Fibroblast of villous mesenchyme (primary cell): ENCODE results near the gene EIF5AL1. TPM values are rescaled to one million over a fixed set of nuclear protein-coding genes. Genes with fewer than 3 reads are reported as not detected.
"Not testable (repeated sequence)": the region's sequence is repeated elsewhere in the genome, so short reads cannot be mapped to it uniquely, and the experiment has no call there.

Experiments used
- DNase-seq: peaks from one replicate; pipeline ENCODE4 v3.0.0-alpha.2; 2010; ENCODE audit warnings: low read depth
- H3K4me3 ChIP-seq: 2 replicates; pipeline ENCODE4 v1.5.1; 2011; ENCODE audit warnings: low read depth, mild to moderate bottlenecking, low read length
- total RNA-seq: library from RNA; depleted of rRNA; stranded (reverse); fragments of >200 nt; gene quantifications from 2 replicates; pipeline ENCODE4 v1.2.3, GENCODE V29; 2012
- TF ChIP-seq, protein P1 (sequence below): IDR thresholded peaks from 2 replicates; pipeline ENCODE4 v1.5.1; 2012; ENCODE audit warnings: low read depth, mild to moderate bottlenecking, low read length; ENCODE audit not compliant: insufficient read depth

EIF5AL1 gene
- total RNA-seq, 1 donor = 0.86 TPM

DNA sequence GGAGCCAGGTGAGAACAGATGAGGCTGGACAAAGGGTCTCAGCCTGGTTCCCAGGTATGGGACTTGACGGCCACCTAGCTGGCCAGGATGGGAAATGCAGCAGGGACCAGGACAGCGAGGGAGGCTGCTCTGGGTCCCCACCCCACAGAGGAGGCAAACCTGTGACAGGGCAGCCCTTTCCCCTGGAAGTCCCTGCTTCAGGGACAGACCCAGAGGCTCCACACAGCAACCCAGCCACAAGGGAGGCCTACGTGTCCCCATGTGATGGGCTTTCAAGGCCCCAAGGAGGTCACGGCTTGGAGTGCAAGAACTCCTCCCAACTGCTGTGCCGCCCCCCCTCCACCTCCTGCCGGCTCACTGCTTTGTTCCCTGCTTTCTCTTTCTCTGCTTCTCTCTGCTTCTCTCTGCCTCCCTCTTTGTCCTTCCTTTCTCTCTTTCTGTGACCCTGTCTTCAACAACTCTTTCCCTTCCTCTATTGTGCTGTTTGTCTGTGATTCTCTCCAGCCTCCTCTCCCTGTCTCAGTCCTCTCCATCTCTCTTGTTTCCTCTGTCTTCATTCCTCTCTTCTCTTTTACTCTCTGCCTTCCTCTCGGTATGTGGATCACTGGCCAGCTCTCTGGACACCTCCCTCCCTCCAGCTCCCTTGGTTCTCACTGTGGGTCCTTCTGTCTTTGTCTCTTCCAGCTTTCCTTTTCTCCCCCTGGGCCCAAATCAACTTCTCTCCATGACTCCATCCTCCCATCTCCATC lies 9.6 kb upstream of the EIF5AL1 start:
- H3K4me3 ChIP-seq = no peak overlapping the region
- DNase-seq = no peak
- TF ChIP-seq, protein P1, sequence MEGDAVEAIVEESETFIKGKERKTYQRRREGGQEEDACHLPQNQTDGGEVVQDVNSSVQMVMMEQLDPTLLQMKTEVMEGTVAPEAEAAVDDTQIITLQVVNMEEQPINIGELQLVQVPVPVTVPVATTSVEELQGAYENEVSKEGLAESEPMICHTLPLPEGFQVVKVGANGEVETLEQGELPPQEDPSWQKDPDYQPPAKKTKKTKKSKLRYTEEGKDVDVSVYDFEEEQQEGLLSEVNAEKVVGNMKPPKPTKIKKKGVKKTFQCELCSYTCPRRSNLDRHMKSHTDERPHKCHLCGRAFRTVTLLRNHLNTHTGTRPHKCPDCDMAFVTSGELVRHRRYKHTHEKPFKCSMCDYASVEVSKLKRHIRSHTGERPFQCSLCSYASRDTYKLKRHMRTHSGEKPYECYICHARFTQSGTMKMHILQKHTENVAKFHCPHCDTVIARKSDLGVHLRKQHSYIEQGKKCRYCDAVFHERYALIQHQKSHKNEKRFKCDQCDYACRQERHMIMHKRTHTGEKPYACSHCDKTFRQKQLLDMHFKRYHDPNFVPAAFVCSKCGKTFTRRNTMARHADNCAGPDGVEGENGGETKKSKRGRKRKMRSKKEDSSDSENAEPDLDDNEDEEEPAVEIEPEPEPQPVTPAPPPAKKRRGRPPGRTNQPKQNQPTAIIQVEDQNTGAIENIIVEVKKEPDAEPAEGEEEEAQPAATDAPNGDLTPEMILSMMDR = peak; percentile 47

DNA sequence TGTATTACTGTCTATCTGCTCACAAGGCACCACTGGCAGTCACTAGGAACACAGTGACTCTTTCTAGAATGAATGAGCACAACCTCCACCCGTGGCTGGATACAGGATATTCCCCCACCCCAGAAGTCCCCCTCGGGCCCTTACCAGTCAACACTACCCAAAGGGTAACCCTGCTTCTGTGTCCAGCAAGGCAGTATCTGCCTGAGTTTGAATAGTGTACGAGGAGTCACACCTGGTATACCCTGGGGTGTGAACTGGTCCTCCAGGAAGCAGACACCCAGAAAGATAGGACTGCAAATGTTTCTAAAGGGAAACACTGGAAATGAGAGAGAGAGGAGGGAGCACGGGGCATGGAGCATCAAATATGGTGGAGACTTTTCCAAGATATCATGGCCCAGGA lies 8.5 kb upstream of the EIF5AL1 start:
- not testable (repeated sequence) for DNase-seq

DNA sequence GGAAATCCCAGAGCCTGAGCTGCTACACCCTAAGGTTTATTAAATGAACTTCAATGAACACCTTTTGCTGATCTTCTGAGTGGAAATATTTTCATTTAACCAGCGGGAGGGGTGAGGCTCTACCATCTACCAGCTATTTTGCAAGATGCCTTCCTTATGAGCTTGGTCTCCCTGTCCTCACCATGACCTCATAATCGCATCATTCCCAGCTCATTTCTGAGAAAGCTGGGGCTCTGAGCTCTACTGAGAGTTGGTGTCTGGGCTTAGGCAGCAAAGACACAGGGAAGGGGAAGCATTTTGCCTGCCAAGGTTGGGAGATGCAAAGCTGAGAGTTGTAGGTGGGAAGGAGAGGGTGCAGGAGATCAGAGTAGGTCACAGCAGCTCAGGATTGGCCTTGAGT lies 7.8 kb upstream of the EIF5AL1 start:
- not testable (repeated sequence) for H3K4me3 ChIP-seq, DNase-seq

More for the DNA sequence above, 8.5 kb upstream of the EIF5AL1 start:
- not testable (repeated sequence) for H3K4me3 ChIP-seq

DNA sequence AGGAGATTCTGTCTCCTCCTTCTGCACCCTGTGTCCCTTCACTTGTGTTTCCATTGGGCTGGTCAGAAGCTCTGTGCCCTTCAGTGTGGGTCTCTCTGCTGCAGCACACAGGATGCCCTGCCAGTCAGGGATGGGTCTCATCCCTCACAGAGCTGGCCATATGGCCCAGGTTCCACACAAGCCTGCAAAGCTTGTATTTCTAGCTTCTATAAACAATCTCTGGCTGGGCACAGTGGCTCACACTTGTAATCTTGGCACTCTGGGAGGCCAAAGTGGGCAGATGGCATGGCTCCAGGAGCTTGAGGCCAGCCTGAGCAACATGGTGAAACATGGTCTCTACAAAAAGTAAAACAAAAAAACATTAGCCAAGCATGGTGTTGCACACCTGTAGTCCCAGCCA lies 7.0 kb upstream of the EIF5AL1 start:
- not testable (repeated sequence) for H3K4me3 ChIP-seq, DNase-seq

DNA sequence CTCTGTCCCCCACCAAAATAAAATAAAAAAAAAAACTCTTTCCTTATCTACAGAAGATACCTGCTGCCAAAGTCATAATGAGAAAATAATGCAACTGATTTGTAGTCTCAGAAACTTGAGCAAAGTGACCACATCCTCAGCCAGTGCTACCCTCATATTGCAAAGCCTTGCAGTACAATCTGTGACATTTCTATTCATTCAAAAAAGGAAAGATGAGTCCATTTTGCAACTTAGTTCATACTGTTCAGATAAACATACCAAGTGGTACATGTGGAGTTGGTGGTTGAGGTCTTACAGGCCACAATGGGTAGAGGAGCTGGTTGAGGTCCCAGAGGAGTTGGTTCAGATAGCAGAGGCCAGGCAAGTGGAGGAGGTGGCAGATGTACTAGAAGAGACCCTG lies 6.5 kb upstream of the EIF5AL1 start:
- TF ChIP-seq, protein P1 = no peak
- DNase-seq = no peak
- H3K4me3 ChIP-seq = no peak overlapping the region

DNA sequence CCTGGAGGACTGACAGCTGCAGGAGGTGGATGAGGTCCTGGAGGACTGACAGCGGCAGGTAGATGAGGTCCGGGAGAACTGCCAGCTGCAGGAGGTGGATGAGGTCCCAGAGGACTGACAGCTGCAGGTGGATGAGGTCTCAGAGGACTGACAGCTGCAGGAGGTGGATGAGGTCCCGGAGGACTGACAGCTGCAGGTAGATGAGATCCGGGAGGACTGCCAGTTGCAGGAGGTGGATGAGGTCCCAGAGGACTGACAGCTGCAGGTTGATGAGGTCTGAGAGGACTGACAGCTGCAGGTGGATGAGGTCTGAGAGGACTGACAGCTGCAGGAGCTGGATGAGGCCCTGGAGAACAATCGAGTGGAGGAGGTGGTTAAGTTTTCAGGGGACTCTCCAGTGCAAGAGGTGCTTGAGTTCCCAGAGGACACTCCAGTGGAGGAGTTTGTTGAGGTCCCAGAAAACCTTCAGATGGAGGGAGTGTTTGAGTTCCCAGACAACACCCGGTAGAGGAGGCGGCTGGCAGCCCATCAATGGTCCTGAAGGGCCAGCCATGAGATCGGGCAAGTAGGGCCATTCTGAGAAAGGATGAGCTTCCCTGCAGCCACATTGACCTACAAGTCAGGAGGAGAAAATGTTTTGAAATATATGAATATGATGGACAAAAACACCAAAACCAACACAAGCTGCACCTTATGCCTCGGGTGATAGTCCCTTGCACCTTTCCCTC lies 4.7 kb upstream of the EIF5AL1 start:
- DNase-seq = no peak
- no peak overlapping the region for H3K4me3 ChIP-seq
- TF ChIP-seq, protein P1 = no peak

DNA sequence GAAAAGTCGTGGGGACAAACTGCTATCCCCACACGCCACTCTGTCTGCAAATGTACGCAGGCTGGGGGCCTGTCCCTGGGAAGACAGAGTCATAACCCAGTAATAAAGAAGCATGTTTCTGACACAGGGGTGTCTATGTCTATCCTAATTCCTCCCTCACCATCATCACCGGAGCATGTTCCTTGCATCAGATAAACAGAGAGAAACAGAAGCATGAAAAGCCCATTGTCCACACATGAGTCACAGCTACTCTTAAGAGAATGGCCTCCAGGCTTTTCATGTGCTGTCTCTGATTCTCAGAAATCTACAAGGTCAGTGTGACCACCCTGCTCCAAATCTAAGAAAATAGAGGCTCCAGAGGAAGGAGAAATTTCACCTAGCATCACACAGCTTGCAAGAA lies 4.1 kb upstream of the EIF5AL1 start:
- H3K4me3 ChIP-seq, DNase-seq: not testable (repeated sequence)

DNA sequence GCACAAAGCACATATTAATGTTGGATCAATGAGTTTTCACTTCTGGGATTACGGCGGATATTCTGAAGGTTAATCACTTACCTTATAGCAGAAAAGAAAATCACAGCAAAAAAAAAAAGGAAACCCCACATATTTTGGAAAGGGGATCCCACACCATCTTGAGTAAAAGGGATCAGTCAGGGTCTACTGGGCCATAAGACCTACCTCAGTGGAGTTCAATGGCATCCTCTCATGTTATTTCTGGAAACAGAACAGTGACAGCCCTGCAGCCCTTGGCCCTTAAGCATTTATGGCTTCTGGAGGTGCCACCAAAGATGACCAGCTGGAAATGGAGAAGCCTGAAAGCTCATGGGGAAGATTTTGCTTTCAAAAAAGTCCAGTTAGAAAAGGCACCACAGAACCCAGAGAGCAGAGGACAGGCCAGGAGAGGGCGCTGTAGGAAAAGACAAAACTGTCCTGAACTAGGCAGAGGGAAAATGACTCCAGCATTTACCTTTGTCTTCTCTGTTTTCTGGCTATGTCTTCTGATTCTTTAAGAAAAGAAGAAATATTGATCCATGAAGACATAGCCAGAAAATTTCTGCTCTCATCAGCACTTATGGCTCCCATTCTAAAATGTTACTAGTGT lies 2.9 kb upstream of the EIF5AL1 start:
- DNase-seq = not testable (repeated sequence)

DNA sequence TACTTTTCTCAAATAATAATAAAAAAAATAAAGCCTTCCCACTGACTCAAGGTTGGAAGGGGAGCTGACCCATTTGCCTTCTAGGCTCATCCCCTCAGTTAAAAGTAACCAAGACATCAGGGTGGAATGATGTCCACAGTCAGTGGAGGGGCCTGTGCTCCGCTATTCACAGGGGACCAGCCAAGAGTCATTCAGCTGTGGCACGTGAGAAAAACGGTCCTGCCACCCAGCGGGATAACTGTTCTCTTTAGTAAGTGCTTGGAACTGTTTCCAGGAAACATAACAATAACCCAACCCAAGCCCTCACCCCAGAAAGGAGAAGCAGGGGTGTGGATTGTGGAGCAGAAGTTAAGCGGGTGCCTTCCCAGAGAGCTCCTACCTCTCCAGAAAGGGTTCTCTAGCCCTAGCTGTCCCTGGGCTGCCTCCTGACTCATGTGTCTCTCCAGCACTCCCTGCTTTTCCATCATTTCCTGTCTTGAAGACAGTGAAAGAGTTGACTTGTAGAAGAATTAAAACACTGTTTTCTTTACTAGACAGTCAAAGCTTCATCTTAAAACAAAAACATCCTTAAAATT lies 2.3 kb upstream of the EIF5AL1 start:
- not testable (repeated sequence) for DNase-seq, H3K4me3 ChIP-seq

More for the DNA sequence above, 2.9 kb upstream of the EIF5AL1 start:
- H3K4me3 ChIP-seq = not testable (repeated sequence)

DNA sequence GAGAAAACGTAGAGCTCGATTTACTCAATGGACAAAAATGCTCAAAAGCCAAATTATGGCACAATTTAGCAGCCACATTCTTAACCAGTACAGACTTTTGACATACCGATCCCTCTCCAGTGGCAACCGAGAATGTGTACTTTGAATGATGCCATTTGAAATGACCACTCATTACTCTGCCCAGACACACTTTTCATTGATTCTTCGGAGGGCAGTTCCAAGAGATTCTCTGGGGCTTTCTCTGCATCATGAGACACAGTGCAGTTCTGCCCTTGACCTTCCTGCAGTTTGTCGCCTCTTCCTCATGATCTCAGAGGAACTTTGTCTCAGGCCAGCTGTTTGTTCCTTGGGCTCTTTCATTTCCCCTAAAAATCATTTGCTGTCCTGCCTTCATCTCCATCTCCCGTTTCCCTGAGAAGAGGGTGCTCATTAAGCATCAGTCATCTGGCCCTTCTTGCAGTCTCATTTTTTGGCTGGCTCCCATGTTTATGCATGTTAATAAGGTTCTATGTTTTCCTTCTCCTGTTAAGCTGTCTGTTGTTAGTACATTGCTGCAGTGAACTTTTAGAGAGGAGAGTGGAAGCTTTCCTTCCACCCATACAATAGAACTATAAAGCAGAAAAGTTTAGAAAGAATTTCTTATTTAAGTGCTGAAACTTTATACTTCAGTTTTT lies 4.3 kb downstream of the EIF5AL1 start:
- not testable (repeated sequence) for H3K4me3 ChIP-seq
- DNase-seq = peak; percentile 26

DNA sequence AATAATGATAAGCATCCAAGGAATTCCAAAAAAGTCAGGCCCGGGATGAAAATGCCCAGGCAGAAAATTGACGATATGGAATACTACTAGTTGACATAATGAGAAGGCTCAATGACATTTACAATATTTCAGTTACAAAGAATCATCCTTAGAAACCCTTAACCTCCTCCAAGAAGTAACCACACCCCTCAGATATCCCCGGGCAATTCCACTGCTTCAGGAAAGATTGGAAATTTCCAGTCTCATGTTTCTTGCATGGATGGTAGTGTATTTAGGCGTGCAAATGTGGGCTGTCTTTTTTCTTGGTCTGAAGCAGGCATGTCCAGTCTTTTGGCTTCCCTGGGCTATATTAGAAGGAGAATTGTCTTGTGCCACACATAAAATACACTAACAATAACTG lies 5.2 kb downstream of the EIF5AL1 start:
- not testable (repeated sequence) for DNase-seq, H3K4me3 ChIP-seq

DNA sequence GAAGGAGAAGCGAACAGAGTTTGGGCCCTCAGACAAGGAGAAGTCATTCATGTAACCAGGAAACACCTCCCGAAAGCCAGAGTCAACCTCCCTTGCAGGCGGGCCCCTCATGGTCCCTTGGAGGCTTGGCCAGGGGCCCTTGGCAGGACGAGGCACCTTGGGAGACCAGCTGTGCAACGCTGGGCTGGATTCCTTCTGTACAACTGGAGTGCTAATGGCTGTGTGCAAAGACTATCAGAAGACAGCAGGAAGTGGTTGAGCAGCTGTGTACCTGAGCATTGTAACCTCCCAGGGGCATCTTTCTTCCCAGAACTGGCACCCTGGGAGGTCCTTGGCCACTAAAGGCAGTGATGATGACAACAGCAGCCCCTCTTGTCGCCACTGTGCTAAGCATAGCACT lies 9.4 kb downstream of the EIF5AL1 start:
- DNase-seq, H3K4me3 ChIP-seq: not testable (repeated sequence)

DNA sequence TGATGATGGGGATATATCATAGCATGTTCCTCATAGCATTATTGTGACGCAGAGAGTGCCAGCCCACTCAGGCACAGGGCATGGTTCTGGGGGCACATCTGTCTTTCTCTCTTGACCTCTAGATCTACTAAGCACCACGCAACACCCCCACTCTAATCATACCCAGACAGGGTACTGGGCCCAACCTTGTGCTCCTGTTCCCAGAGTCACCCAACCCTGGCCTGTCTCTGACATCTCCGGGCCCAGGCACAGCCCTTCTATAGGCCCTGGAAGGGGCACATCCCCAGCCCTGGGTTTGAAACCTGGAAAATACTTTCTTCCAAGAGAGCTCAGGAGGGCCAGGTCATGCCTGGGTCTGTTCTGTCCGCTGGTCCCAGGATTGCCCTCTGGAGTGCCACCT lies 10.1 kb downstream of the EIF5AL1 start:
- not testable (repeated sequence) for DNase-seq, H3K4me3 ChIP-seq

DNA sequence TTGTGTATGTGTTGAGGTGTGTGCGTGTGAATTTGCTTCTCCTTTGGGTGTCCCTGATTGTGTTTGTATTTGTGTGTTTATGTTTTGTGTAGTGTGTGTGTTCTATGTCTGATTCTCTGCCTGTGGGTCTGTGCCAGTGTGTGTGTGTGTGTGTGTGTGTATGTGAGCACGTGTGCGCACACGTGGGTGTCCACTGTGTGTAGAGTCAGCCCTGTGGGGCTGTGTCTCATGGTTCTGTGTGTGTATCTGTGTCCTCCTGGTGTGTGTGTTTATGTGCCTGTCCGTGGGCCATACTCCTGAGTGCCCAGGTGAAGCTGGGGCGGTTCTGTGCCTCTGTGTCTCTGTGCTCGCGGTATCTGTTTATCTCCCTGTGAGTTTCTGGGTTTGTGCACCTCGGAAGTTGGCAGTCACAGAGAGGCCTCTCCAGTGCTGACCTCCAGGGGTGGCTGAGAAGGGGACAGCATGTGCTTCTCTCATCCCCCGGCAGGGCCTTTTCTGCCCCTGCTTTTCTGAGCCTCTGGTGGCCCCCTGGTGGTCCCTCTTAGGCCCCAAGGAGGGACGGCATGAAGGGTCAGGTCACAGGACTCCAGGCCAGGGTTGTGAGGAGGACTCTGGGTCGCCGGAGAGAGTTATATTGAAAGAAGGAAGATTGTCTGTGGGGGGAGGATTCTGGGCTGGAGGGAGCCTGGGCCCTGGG lies 11.0 kb downstream of the EIF5AL1 start:
- not testable (repeated sequence) for H3K4me3 ChIP-seq, DNase-seq
